HepG2 (cell line): ENCODE results near the gene HAP1. TPM values are rescaled to one million over a fixed set of nuclear protein-coding genes. Genes with fewer than 3 reads are reported as not detected.
A peak's percentile ranks its signal among the peaks of the same experiment; 100 is the strongest.

Experiments
- ATAC-seq: fragments of 200-7000 bp; cut with Tn5 transposase; 3 replicates; pipeline ENCODE4 v1.9.1; 2020; ENCODE audit warnings: mild to moderate bottlenecking, moderate library complexity
- BruUV-seq: library from RNA; stranded (reverse); fragments of 400-500 nt; replicated peaks from 2 replicates; lab custom pipeline; 2021; lab: Mats Ljungman, UMichigan
- CTCF ChIA-PET: fragments of 300-600 bp; formaldehyde crosslinking; extraction: SDS; loops from one replicate; lab custom pipeline; 2021; ENCODE audit warnings: low total read pairs, inconsistent platforms, low intra/inter-chr PET ratio; lab: Yijun Ruan, JAX
- POLR2A ChIA-PET: fragments of 350-600 bp; sonication (Branson Sonifier 250); formaldehyde crosslinking; loops from one replicate; lab custom pipeline; 2020; ENCODE audit warnings: antibody characterized with exemption, inconsistent platforms; lab: Yijun Ruan, JAX
- DNase-seq: peaks from one replicate; pipeline ENCODE4 v3.0.0-alpha.2; 2015; ENCODE audit warnings: low spot score
- FAIRE-seq: peaks from 3 replicates; lab custom pipeline; 2011; peaks lifted over from hg19 to GRCh38; lab: Jason Lieb, UNC
- H2AFZ ChIP-seq: one replicate; pipeline ENCODE4 v1.6.1; 2011; ENCODE audit warnings: low read length, inconsistent platforms
- H3K27ac ChIP-seq: fragments of 300-600 bp; 3 replicates; pipeline ENCODE4 v1.8.0; 2011; ENCODE audit warnings: mixed run types, mild to moderate bottlenecking, mixed read lengths, low read length, inconsistent platforms; ENCODE audit not compliant: insufficient read depth; ENCODE audit errors: extremely low read length
- H3K27me3 ChIP-seq, 2 experiments: fragments of 200-600 bp in 1 of 2; 2 replicates in 1 of 2; 3 replicates in 1 of 2; pipeline versions ENCODE4 v1.6.0 to v1.8.0; 2011; ENCODE audit warnings: low read length in 2 of 2, mild to moderate bottlenecking in 2 of 2, moderate library complexity in 2 of 2, inconsistent platforms in 1 of 2; ENCODE audit not compliant: insufficient read depth in 2 of 2, control insufficient read depth in 1 of 2
- H3K36me3 ChIP-seq, 2 experiments: fragments of 200-600 bp in 1 of 2; replicated peaks in 1 of 2; 2 replicates in 1 of 2; 3 replicates in 1 of 2; pipeline versions ENCODE4 v1.5.1 to v1.8.0; 2011; ENCODE audit warnings: low read length in 2 of 2, inconsistent platforms in 1 of 2; ENCODE audit not compliant: insufficient read depth in 2 of 2, control insufficient read depth in 1 of 2
- H3K4me1 ChIP-seq: 2 replicates; pipeline ENCODE4 v1.5.1; 2012; ENCODE audit warnings: low read length, inconsistent platforms; ENCODE audit not compliant: insufficient read depth
- H3K4me2 ChIP-seq: 2 replicates; pipeline ENCODE4 v1.6.0; 2011; ENCODE audit warnings: low read depth, low read length, inconsistent platforms
- H3K4me3 ChIP-seq, 3 experiments: fragments of 200-600 bp in 1 of 3; sonication (generic), shearing (Covaris generic) in 1 of 3; replicated peaks in 1 of 3; 2 replicates each; pipeline ENCODE4 v1.5.1; 2011 to 2016; ENCODE audit warnings: low read length in 3 of 3, inconsistent platforms in 2 of 3, low read depth in 2 of 3, mild to moderate bottlenecking in 2 of 3, control low read depth in 1 of 3, mixed read lengths in 1 of 3; ENCODE audit not compliant: insufficient read depth in 1 of 3
- H3K79me2 ChIP-seq: one replicate; pipeline ENCODE4 v1.6.1; 2011; ENCODE audit warnings: low read length, inconsistent platforms; ENCODE audit not compliant: insufficient read depth
- H3K9ac ChIP-seq: 2 replicates; pipeline ENCODE4 v1.6.0; 2011; ENCODE audit warnings: mild to moderate bottlenecking, low read depth, low read length, inconsistent platforms; ENCODE audit not compliant: insufficient read depth
- H3K9me3 ChIP-seq: 2 replicates; pipeline ENCODE4 v1.5.1; 2012; ENCODE audit warnings: mild to moderate bottlenecking, low read length
- H4K20me1 ChIP-seq: 2 replicates; pipeline ENCODE4 v1.6.0; 2011; ENCODE audit warnings: inconsistent platforms, mild to moderate bottlenecking, low read length, moderate library complexity; ENCODE audit not compliant: insufficient read depth
- AGO2 ChIP-seq: fragments of 200-400 bp; formaldehyde crosslinking; optimal IDR thresholded peaks from 2 replicates; pipeline ENCODE3; 2017; ENCODE audit warnings: mild to moderate bottlenecking, low read depth, low read length, moderate library complexity
- CBX2 ChIP-seq, 2 experiments: fragments of 200-600 bp in 1 of 2; sonication (generic); formaldehyde crosslinking in 1 of 2; IDR thresholded peaks; 2 replicates each; pipeline versions ENCODE4 v1.7.0 to v1.8.1; 2018 to 2022; ENCODE audit warnings: low read depth in 2 of 2, low read length in 1 of 2, mild to moderate bottlenecking in 1 of 2, missing genetic modification reagents in 1 of 2
- FOXA3 ChIP-seq: IDR thresholded peaks from 2 replicates; pipeline ENCODE4 v1.6.1; 2016; ENCODE audit warnings: missing genetic modification reagents, missing compliant biosample characterization
- MIXL1 ChIP-seq: IDR thresholded peaks from 2 replicates; pipeline ENCODE4 v1.6.1; 2016
- RBM39 ChIP-seq: fragments of 200-400 bp; formaldehyde crosslinking; IDR thresholded peaks from one replicate; pipeline ENCODE4 v1.6.1; 2018; ENCODE audit warnings: antibody characterized with exemption, mild to moderate bottlenecking, low read depth, low read length; ENCODE audit not compliant: poor library complexity, severe bottlenecking
- ZNF232 ChIP-seq: sonication (generic); formaldehyde crosslinking; IDR thresholded peaks from 2 replicates; pipeline ENCODE4 v1.4.0; 2020; ENCODE audit warnings: missing genetic modification reagents, borderline replicate concordance
- ZNF274 ChIP-seq: sonication (generic); formaldehyde crosslinking; IDR thresholded peaks from 2 replicates; pipeline ENCODE4 v1.5.1; 2020; ENCODE audit warnings: mild to moderate bottlenecking, missing genetic modification reagents
- ZNF292 ChIP-seq: sonication (generic); formaldehyde crosslinking; IDR thresholded peaks from 2 replicates; pipeline ENCODE4 v1.8.1; 2022; ENCODE audit warnings: mild to moderate bottlenecking, low read depth, missing genetic modification reagents, borderline replicate concordance
- ZNF446 ChIP-seq: sonication (generic); formaldehyde crosslinking; IDR thresholded peaks from 2 replicates; pipeline ENCODE4 v1.5.0; 2020; ENCODE audit warnings: mild to moderate bottlenecking, missing genetic modification reagents
- ZNF83 ChIP-seq: sonication (generic); formaldehyde crosslinking; IDR thresholded peaks from 2 replicates; pipeline ENCODE4 v1.4.0; 2020; ENCODE audit warnings: missing genetic modification reagents, mild to moderate bottlenecking, borderline replicate concordance
- ZSCAN22 ChIP-seq: sonication (generic); formaldehyde crosslinking; IDR thresholded peaks from 2 replicates; pipeline ENCODE4 v1.4.0; 2020; ENCODE audit warnings: mild to moderate bottlenecking, missing genetic modification reagents
- ZSCAN25 ChIP-seq: sonication (generic); formaldehyde crosslinking; IDR thresholded peaks from 2 replicates; pipeline ENCODE4 v1.8.0; 2022; ENCODE audit warnings: mild to moderate bottlenecking, missing genetic modification reagents
- WGBS: methylation state at CpG from one replicate; pipeline ENCODE4 v1.1.6; 2017; ENCODE audit warnings: low lambda C conversion rate; 5-methylcytosine and 5-hydroxymethylcytosine counted together
- in situ Hi-C: cut with HindIII; loops from 2 replicates; pipeline ENCODE4 v1.10.0; 2017; ENCODE audit warnings: low pct_unique_long_range_greater_than_20kb; ENCODE audit not compliant: extremely low pct_ligation_motif_present
- intact Hi-C: fragments of 100-400 bp; cut with micrococcal nuclease; formaldehyde crosslinking; loops from one replicate; pipeline ENCODE4 v1.10.0; 2022; ENCODE audit not compliant: unreplicated experiment
- polyA plus RNA-seq, 8 experiments: library from polyadenylated mRNA; depleted of rRNA in 3 of 8; stranded (reverse) in 7 of 8; unstranded in 1 of 8; fragments of >200 nt; fragmentation: Illumina TruSeq in 4 of 8; extraction: Trizol in 4 of 8; gene quantifications; 2 replicates each; pipeline versions ENCODE4 v1.2.1 to v1.2.3, GENCODE V29; 2011 to 2016; ENCODE audit warnings: low read depth in 4 of 8, missing spikeins in 1 of 8, mixed read lengths in 1 of 8; ENCODE audit not compliant: insufficient read depth in 1 of 8
- total RNA-seq, 5 experiments: library from RNA; depleted of rRNA; stranded (reverse); fragments of >200 nt; fragmentation: Illumina TruSeq; extraction: Trizol; gene quantifications; 2 replicates each; pipeline ENCODE4 v1.2.3, GENCODE V29; 2016; ENCODE audit warnings: low read depth in 1 of 5
- TF ChIP-seq, protein P1 (sequence below): sonication (generic); formaldehyde crosslinking; IDR thresholded peaks from 2 replicates; pipeline ENCODE4 v1.8.0; 2022; ENCODE audit warnings: missing genetic modification reagents, mild to moderate bottlenecking, inconsistent platforms, borderline replicate concordance
- TF ChIP-seq, protein P2 (sequence below): sonication (generic); formaldehyde crosslinking; IDR thresholded peaks from 2 replicates; pipeline ENCODE4 v1.8.0; 2022; ENCODE audit warnings: missing genetic modification reagents, mild to moderate bottlenecking, borderline replicate concordance
- TF ChIP-seq, protein P3 (sequence below): sonication (generic); formaldehyde crosslinking; IDR thresholded peaks from 2 replicates; pipeline ENCODE4 v1.5.1; 2020; ENCODE audit warnings: mild to moderate bottlenecking, missing genetic modification reagents, borderline replicate concordance
- TF ChIP-seq, protein P4 (sequence below): sonication (generic); formaldehyde crosslinking; IDR thresholded peaks from 2 replicates; pipeline ENCODE4 v1.5.1; 2020; ENCODE audit warnings: missing genetic modification reagents, mild to moderate bottlenecking, borderline replicate concordance

The HAP1 gene
- total and polyA plus RNA-seq, 2 of the 13 experiments (the other 11 are each of a cell fraction or from before 2014, with no cell fraction given) = 0.07 TPM

DNA sequence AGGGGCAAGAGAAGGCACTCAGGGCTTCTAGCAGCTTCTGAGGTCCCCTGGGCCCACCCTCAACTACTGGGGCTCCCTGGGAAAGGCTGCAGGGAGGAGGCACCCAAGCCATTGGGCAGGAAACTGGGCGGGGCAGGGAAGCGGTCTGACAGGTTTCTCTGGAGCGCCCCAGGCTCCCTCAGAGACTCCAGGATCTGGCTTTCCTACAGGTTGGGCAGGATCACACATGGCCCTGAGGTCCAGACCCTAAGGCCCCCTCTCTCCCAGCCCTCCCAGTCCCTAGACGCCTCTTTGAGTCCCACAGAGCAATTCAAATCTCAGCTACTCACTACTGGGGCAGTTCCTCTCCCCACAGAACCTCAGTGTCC, 37.8 kb upstream of the HAP1 start (continued):
- TF ChIP-seq ZNF292 (CRISPR knock-in tag) (no peak), RBM39 (peak; percentile 14), CBX2 (IDR thresholded peaks at IDR 0.05; ENCODE audit: low read depth, low read length) (no peak), CBX2 (CRISPR knock-in tag; IDR thresholded peaks at IDR 0.05; ENCODE audit: low read depth) (no peak), MIXL1 (CRISPR knock-in tag) (no peak), ZNF83 (CRISPR knock-in tag) (0 out of 2 replicates have a peak, but pooled peaks have one; percentile 4)
- TF ChIP-seq, protein P1, sequence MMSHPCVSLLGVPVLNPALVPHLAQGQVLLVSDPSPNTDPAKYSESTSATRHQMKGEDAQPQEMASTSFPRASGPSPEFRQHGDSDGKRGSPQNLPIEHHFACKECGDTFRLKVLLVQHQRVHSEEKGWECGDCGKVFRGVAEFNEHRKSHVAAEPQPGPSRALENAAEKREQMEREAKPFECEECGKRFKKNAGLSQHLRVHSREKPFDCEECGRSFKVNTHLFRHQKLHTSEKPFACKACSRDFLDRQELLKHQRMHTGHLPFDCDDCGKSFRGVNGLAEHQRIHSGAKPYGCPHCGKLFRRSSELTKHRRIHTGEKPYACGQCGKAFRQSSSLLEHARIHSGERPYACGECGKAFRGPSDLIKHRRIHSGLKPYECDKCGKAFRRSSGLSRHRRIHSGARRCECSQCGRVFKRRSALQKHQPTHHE = 0 out of 2 replicates have a peak, but pooled peaks have one; percentile 72

DNA sequence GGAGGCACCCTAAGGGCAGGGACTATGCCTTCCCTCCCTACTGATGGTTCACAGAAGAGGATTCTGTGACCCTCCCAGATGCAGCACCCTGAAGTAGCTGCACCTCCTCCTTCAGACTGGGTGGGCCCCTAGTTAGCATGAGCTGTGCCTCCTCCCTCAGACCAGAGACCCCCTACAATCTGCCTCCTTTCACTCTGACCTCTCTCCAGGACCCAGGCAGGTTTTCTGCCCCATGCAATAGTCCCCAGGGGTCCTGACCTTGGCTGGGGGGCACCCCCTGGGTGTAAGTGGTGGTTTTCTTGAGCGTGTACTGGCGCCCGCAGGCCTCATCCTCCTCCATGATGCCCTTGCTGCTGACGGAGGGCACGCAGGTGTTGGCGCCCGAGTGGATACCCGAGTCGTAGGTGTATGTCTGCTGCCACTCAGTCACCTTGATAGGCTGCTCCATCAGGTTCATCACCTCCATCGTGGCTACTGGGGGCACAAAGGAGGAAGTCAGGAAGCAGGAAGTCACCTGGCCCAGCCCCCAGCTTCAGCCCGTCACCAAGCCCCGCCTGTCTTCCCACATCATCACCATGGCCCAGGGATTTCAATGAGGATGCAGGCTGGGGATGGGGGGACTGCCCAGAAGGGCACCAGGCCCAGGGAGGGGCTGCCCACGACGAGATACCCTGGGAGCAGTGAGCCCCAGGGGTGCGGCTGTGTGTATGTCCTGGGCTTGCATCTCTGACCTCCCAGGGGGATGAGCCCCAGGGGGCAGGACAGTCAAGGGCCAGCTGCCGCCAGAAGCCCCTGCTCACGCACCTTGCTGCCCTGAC, 37.2 kb upstream of the HAP1 start:
- FAIRE-seq (no peak), DNase-seq (no peak), ATAC-seq (no peak)
- Histone ChIP-seq H3K4me2 (peak overlapping the region; percentile 84), H3K27ac (peak overlapping the region; percentile 80), H4K20me1 (no peaks in the 10 kb centered on the region), H3K4me1 (peaks cover 39% of the 10 kb centered on the region), H3K79me2 (no peaks in the 10 kb centered on the region), H3K9me3 (no peaks in the 10 kb centered on the region), H3K9ac (no peak overlapping the region), H3K36me3 (peaks cover 17 to 42% of the 10 kb centered on the region in 2 experiments), H3K27me3 (no peaks in the 10 kb centered on the region), H3K4me3 (0 out of 6 replicates have a peak overlapping the region, but pooled peaks of 1 of the 3 experiments have one; percentile 67), H2AFZ (no peak overlapping the region)
- CTCF ChIA-PET = interaction anchor here (1.3 kb wide), 1 partner anchor 34 kb away, joined by 4 read pairs; no protein-coding TSS in a partner anchor
- intact Hi-C loops = no loop called here
- no TSS peak for BruUV-seq
- 97% methylated on average over 12 of the region's 17 CpGs for WGBS
- in situ Hi-C loops = no loop called here
- POLR2A ChIA-PET = interaction anchor here (3.0 kb wide), 1 partner anchor 14 kb away, joined by 62 read pairs; the partner anchor contains the start of gene JUP
- TF ChIP-seq, protein P2, sequence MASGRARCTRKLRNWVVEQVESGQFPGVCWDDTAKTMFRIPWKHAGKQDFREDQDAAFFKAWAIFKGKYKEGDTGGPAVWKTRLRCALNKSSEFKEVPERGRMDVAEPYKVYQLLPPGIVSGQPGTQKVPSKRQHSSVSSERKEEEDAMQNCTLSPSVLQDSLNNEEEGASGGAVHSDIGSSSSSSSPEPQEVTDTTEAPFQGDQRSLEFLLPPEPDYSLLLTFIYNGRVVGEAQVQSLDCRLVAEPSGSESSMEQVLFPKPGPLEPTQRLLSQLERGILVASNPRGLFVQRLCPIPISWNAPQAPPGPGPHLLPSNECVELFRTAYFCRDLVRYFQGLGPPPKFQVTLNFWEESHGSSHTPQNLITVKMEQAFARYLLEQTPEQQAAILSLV = no peak
- TF ChIP-seq, protein P3, sequence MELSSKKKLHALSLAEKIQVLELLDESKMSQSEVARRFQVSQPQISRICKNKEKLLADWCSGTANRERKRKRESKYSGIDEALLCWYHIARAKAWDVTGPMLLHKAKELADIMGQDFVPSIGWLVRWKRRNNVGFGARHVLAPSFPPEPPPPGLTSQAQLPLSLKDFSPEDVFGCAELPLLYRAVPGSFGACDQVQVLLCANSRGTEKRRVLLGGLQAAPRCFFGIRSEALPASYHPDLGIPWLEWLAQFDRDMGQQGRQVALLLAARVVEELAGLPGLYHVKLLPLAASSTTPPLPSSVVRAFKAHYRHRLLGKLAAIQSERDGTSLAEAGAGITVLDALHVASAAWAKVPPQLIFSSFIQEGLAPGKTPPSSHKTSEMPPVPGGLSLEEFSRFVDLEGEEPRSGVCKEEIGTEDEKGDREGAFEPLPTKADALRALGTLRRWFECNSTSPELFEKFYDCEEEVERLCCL = no peak
- TF ChIP-seq AGO2 (peak; percentile 37), ZNF274 (0 out of 2 replicates have a peak, but pooled peaks have one; percentile 7), FOXA3 (CRISPR knock-in tag) (no peak), ZNF446 (CRISPR knock-in tag) (peak; percentile 40; the same call in 1 of the 2 replicates), ZSCAN25 (no peak), ZNF232 (CRISPR knock-in tag) (no peak), ZSCAN22 (CRISPR knock-in tag) (peak; percentile 91)
- TF ChIP-seq, protein P4, sequence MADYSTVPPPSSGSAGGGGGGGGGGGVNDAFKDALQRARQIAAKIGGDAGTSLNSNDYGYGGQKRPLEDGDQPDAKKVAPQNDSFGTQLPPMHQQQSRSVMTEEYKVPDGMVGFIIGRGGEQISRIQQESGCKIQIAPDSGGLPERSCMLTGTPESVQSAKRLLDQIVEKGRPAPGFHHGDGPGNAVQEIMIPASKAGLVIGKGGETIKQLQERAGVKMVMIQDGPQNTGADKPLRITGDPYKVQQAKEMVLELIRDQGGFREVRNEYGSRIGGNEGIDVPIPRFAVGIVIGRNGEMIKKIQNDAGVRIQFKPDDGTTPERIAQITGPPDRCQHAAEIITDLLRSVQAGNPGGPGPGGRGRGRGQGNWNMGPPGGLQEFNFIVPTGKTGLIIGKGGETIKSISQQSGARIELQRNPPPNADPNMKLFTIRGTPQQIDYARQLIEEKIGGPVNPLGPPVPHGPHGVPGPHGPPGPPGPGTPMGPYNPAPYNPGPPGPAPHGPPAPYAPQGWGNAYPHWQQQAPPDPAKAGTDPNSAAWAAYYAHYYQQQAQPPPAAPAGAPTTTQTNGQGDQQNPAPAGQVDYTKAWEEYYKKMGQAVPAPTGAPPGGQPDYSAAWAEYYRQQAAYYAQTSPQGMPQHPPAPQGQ (CRISPR knock-in tag) = no peak
